ENCODE measurements around the gene DDX42.
"Not testable (repeated sequence)": the region's sequence is repeated elsewhere in the genome, so short reads cannot be mapped to it uniquely, and the experiment has no call there.

The DDX42 gene

DNA sequence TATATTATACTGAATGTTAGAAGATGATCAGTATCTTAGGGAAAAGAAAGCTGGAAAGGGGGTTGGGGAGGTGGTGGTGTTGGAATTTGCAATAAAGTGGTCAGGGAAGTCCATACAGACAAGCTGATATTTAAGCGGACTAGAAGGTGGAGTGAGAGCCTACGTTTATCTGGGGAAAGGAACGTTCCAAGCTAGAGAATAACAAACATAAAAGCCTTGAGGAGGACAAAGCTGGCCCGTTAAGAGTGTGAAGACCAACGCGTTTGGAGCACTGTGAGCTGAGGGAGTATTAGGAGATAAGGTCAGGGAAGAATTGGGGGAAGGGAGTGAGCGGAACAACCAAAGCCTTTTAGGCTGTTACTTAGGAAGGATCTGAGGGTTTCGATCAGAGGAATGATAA lies 1.4 kb downstream of the DDX42 start:
- no peak for DNase-seq (ENCODE audit: low read depth)

- DNase-seq (ENCODE audit: low read depth), result no peak
Measured at GRCh38 chr17:63780507-63780906, 6.5 kb downstream of the DDX42 start.

- DNase-seq (ENCODE audit: low read depth), result no peak
Measured at GRCh38 chr17:63780928-63781327, 7.0 kb downstream of the DDX42 start.

DNA sequence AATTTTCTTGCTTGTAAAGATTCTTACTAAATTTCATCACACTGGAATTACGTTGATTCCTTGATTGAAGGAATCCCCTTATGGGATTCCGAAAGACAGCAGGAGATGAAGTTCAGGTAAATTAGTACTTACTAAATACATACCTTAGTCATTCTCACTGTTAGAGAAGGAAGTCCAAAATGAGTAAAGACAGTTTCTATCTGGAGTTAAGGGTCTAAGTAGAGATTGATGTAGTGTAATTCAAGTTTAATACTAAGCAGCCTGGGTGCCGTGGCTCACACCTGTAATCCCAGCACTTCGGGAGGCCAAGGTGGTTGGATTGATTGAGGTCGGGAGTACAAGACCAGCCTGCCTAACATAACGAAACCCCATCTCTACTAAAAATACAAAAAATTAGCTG lies 9.6 kb downstream of the DDX42 start:
- no peak for DNase-seq (ENCODE audit: low read depth)

DNA sequence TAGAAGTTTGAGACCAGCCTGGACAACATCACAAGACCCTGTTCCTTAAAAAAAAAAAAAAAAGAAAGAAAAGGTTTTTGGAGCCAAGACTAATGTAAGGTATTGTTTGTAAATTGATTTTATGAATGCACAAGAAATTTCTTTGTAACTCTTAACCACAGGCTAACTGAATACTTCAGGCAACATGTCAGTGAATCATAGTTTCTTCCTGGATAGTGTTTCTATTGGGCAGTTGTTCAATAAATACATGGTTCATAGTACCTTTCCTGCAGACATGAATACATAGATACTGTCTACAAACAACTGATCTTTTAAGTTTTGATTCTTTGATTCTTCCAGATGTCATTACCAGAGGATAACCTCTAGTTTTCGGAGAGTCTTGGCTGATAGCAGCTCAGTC lies 11.6 kb downstream of the DDX42 start:
- no peak for DNase-seq (ENCODE audit: low read depth)

DNA sequence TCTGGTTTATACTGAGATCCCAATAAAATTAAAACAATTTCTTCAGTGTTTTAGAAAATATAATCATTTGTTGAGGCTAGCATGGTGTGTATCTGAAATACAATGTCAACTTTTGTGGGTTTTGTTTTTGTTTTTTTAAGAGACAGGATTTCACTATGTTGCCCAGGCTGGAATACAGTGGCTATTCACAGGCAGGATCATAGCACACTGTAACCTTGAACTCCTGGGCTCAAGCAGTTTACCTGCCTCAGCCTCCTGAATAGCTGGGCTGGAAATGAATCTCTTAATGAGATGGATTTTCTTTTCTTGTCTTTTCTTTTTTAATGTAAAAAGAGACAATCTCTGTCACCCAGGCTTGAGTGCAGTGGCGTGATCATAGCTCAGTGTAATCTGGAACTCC lies 12.1 kb downstream of the DDX42 start:
- DNase-seq (ENCODE audit: low read depth), result no peak

DNA sequence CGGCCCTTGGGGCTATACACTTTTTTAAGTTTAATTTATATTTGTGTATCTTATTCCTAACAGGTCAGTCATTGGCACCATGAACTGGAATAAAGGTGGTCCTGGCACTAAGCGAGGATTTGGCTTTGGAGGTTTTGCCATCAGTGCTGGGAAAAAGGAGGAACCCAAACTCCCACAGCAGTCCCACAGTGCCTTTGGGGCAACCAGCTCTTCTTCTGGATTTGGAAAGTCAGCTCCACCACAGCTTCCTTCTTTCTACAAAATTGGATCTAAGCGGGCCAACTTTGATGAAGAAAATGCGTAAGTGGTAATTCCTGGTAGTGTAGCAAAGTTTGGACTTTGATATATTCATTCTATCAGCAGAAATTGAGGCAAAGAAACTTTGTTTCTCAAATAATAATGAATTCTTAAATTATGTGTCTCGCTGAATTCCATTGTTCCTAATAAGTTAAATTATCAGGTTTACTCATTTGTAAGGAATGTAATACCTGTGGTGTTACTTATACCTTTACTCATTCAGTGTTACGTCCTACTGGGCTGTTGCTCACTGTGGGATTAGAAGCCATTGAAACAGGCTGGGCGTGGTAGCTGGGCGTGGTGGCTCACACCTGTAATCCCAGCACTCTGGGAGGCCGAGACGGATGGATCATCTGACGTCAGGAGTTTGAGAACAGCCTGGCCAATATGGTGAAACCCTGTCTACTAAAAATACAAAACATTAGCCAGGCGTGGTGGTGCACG lies 13.2 kb downstream of the DDX42 start:
- DNase-seq (ENCODE audit: low read depth), result no peak

DNA sequence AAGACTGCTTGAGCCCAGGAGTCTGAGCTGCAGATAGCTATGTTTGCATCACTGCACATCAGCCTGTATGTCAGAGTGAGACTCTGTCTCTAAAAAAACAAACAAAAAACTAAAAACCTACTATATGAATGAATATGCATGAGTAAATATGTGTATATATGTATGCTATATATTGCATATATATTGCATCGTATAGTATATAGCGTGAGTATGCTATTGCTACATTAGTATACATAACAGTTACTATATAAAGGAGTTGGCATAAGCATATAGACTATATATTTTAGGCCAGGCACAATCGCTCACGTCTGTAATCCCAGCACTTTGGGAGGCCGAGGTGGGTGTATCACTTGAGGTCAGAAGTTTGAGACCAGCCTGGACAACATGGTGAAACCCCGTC lies 16.1 kb downstream of the DDX42 start:
- no peak for DNase-seq (ENCODE audit: low read depth)

- no peak for DNase-seq (ENCODE audit: low read depth)
Measured at GRCh38 chr17:63792055-63792729, 18.2 kb downstream of the DDX42 start.

DNA sequence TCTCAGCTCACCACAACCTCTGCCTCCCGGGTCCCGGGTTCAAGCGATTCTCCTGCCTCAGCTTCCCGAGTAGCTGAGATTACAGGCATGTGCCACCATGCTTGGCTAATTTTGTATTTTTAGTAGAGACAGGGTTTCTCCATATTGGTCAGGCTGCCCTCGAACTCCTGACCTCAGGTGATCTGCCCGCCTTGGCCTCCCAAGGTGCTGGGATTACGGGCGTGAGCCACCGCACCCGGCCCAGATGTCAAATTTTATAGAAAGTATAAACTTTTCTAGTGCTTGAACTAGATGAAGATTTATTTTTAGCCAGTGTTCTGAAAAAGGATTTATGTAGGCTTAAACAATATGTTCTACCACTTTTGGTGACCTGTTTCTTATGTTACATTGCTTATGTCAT lies 22.4 kb downstream of the DDX42 start:
- DNase-seq (ENCODE audit: low read depth), result not testable (repeated sequence)

GRCh38 chr17:63798572-63799106 lies 24.7 kb downstream of the DDX42 start:
- DNase-seq (ENCODE audit: low read depth), result no peak

GRCh38 chr17:63800783-63801182 lies 26.8 kb downstream of the DDX42 start:
- DNase-seq (ENCODE audit: low read depth), result no peak

DNA sequence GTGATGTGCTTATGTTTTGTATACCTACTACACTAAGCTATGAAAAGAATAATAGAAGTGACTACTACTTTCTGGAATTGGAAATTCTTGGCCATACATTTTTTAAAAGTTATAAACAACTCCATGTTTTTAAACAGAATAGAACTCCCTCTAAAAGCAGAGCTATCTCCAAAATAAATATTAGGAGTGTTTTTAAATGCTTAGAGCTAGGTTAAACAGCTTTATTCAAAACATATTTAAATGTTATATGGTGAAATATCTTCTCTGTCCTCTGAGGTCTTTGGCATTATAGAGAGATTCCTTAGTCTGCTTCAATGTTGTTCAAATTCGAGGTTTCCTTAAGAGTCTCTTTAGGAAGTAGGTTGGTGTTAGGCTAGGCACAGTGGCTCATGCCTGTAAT lies 30.4 kb downstream of the DDX42 start:
- DNase-seq (ENCODE audit: low read depth), result no peak

DNA sequence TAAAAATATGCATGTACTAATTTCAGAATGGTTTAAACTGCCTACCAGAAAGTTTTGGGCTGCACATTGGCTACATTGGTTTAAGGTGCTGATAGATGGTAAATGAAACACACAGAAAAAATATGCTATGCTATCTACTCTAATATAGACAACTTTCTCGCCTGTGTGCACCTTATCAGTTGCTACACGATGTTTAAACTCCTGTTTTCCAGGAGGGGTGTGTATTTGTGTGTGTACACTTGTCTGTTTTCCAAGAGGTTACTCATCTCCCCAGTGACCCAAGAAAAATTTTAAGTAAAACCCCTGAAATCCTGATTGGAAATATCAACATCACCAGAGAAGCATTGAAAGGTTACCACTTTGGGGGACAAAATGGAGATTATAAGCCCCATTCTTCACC lies 31.6 kb downstream of the DDX42 start:
- no peak for DNase-seq (ENCODE audit: low read depth)

DNA sequence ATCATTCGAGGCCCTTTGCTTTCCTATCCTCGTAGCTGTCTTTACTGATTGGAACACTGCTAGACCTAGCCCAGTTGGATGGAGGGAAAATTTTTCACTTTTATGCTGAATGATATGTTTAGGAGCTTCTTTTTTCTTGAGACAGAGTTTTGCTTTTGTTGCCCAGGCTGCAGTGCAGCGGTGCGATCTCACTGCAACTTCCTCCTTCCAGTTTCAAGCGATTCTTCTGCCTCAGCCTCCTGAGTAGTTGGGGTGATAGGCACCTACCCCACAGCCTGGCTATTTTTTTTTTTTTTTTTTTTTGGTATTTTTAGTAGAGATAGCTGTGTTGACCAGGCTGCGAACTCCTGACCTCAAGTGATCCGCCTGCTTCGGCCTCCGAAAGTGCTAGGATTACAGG lies 36.0 kb downstream of the DDX42 start:
- no peak for DNase-seq (ENCODE audit: low read depth)

GRCh38 chr17:63816123-63816522 lies 42.2 kb downstream of the DDX42 start:
- DNase-seq (ENCODE audit: low read depth), result no peak

GRCh38 chr17:63816669-63817068 lies 42.7 kb downstream of the DDX42 start:
- no peak for DNase-seq (ENCODE audit: low read depth)

DNA sequence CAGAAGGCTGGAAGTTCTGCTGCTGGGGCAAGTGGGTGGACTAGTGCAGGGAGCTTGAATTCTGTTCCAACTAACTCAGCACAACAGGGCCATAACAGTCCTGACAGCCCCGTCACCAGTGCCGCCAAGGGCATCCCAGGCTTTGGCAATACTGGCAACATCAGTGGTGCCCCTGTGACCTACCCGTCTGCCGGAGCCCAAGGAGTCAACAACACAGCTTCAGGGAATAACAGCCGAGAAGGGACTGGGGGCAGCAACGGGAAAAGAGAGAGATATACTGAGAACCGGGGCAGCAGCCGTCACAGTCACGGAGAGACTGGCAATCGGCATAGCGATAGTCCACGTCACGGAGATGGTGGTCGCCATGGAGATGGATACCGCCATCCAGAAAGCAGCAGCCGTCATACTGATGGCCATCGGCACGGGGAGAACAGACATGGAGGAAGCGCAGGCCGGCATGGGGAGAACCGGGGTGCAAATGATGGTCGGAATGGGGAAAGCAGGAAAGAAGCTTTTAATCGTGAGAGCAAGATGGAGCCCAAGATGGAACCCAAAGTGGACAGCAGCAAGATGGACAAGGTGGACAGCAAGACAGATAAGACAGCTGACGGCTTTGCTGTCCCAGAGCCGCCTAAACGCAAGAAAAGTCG lies 43.9 kb downstream of the DDX42 start:
- DNase-seq (ENCODE audit: low read depth), result no peak

GRCh38 chr17:63819131-63819530 lies 45.2 kb downstream of the DDX42 start:
- DNase-seq (ENCODE audit: low read depth), result no peak

- DNase-seq (ENCODE audit: low read depth), result no peak
Measured at GRCh38 chr17:63819585-63820537, 45.9 kb downstream of the DDX42 start.

DNA sequence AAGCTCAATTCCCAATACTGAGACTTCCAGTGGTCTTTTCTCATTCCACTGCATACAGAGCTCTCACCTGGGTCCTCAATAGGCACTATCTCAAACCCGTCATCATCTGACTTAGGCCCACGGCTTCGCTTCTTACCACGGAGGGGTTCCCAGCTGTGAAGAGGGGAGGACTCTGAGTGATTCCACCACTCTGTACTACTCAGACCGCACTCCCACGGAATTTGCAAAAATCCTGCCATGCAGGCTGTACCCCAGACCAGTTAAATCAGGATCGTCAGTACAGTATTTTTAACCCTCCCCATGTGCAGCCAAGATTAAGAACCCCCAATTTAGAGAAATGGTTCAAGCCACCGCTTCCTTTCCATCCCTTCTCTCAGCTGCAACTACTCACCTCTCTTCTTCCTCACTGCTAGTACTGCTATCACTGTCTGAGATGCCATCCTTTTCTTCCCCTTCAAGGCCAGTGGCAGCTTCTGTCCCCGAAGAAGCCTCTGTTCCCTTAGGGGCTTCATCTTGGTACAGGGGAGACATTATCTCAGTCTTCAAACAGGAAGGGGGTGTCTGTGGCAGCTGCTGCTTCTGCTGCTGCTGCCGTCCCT lies 47.1 kb downstream of the DDX42 start:
- DNase-seq (ENCODE audit: low read depth), result no peak

- no peak for DNase-seq (ENCODE audit: low read depth)
Measured at GRCh38 chr17:63821804-63822203, 47.8 kb downstream of the DDX42 start.

Measured in activated T-cell treated with anti-CD3 and anti-CD28 coated beads for 24 hours (primary cell).